HepG2 (cell line): Measurements from ENCODE around the gene ADI1. TPM values are rescaled to one million over a fixed set of nuclear protein-coding genes. Genes with fewer than 3 reads are reported as not detected.
A peak's percentile ranks its signal among the peaks of the same experiment; 100 is the strongest.

ENCODE experiments used
- ETS1 ChIP-seq: sonication (generic); formaldehyde crosslinking; IDR thresholded peaks from 2 replicates; pipeline ENCODE4 v1.4.0; 2020; ENCODE audit warnings: missing genetic modification reagents
- HBP1 ChIP-seq: IDR thresholded peaks from 2 replicates; pipeline ENCODE4 v1.6.1; 2016; ENCODE audit warnings: low read depth, control low read depth
- KAT2B ChIP-seq: fragments of 150-350 bp; IDR thresholded peaks from 2 replicates; pipeline ENCODE4 v1.6.1; 2014; ENCODE audit warnings: low read depth, low read length, borderline replicate concordance
- MEF2D ChIP-seq: sonication (generic); formaldehyde crosslinking; IDR thresholded peaks from 2 replicates; pipeline ENCODE4 v1.5.1; 2020; ENCODE audit warnings: mild to moderate bottlenecking, missing genetic modification reagents
- NFKBIZ ChIP-seq: IDR thresholded peaks from 2 replicates; pipeline ENCODE4 v1.6.1; 2018; ENCODE audit warnings: missing genetic modification reagents, missing compliant biosample characterization
- NKX3-1 ChIP-seq: sonication (generic); formaldehyde crosslinking; IDR thresholded peaks from 2 replicates; pipeline ENCODE4 v1.5.0; 2020; ENCODE audit warnings: missing genetic modification reagents
- NR2F6 ChIP-seq, 2 experiments: IDR thresholded peaks; 2 replicates each; pipeline ENCODE4 v1.6.1; 2016; ENCODE audit warnings: antibody characterized with exemption in 1 of 2, mild to moderate bottlenecking in 1 of 2
- RARG ChIP-seq: sonication (generic); formaldehyde crosslinking; IDR thresholded peaks from 2 replicates; pipeline ENCODE4 v1.4.0; 2020; ENCODE audit warnings: low read depth, mild to moderate bottlenecking, missing genetic modification reagents
- ZFP82 ChIP-seq: sonication (generic); formaldehyde crosslinking; IDR thresholded peaks from 2 replicates; pipeline ENCODE4 v1.5.1; 2020; ENCODE audit warnings: mild to moderate bottlenecking, missing genetic modification reagents, borderline replicate concordance
- ZNF253 ChIP-seq: sonication (generic); formaldehyde crosslinking; IDR thresholded peaks from 2 replicates; pipeline ENCODE4 v1.8.0; 2022; ENCODE audit warnings: mild to moderate bottlenecking, missing genetic modification reagents, borderline replicate concordance
- ZNF256 ChIP-seq: sonication (generic); formaldehyde crosslinking; conservative IDR thresholded peaks from 2 replicates; pipeline ENCODE4 v1.4.0; 2020; ENCODE audit warnings: missing genetic modification reagents
- ZNF468 ChIP-seq: sonication (generic); formaldehyde crosslinking; IDR thresholded peaks from 2 replicates; pipeline ENCODE4 v1.8.0; 2022; ENCODE audit warnings: mild to moderate bottlenecking, moderate library complexity, missing genetic modification reagents
- ZNF564 ChIP-seq: sonication (generic); formaldehyde crosslinking; IDR thresholded peaks from 2 replicates; pipeline ENCODE4 v1.8.1; 2023; ENCODE audit warnings: mild to moderate bottlenecking, missing genetic modification reagents
- ZNF687 ChIP-seq: sonication (generic); formaldehyde crosslinking; IDR thresholded peaks from 2 replicates; pipeline ENCODE4 v1.5.1; 2020; ENCODE audit warnings: mild to moderate bottlenecking, missing genetic modification reagents, moderate library complexity
- ZNF710 ChIP-seq: sonication (generic); formaldehyde crosslinking; IDR thresholded peaks from 2 replicates; pipeline ENCODE4 v1.5.0; 2020; ENCODE audit warnings: mild to moderate bottlenecking, missing genetic modification reagents, borderline replicate concordance
- ZNF749 ChIP-seq: sonication (generic); formaldehyde crosslinking; IDR thresholded peaks from 2 replicates; pipeline ENCODE4 v1.8.0; 2022; ENCODE audit warnings: mild to moderate bottlenecking, missing genetic modification reagents, moderate library complexity, borderline replicate concordance
- ZNF891 ChIP-seq: sonication (generic); formaldehyde crosslinking; IDR thresholded peaks from 2 replicates; pipeline ENCODE4 v1.5.0; 2020; ENCODE audit warnings: mild to moderate bottlenecking, missing genetic modification reagents
- polyA plus RNA-seq, 8 experiments: library from polyadenylated mRNA; depleted of rRNA in 3 of 8; stranded (reverse) in 7 of 8; unstranded in 1 of 8; fragments of >200 nt; fragmentation: Illumina TruSeq in 4 of 8; extraction: Trizol in 4 of 8; gene quantifications; 2 replicates each; pipeline versions ENCODE4 v1.2.1 to v1.2.3, GENCODE V29; 2011 to 2016; ENCODE audit warnings: low read depth in 4 of 8, missing spikeins in 1 of 8, mixed read lengths in 1 of 8; ENCODE audit not compliant: insufficient read depth in 1 of 8
- total RNA-seq, 5 experiments: library from RNA; depleted of rRNA; stranded (reverse); fragments of >200 nt; fragmentation: Illumina TruSeq; extraction: Trizol; gene quantifications; 2 replicates each; pipeline ENCODE4 v1.2.3, GENCODE V29; 2016; ENCODE audit warnings: low read depth in 1 of 5

ADI1 gene
- total and polyA plus RNA-seq, 2 of the 13 experiments (the other 11 are each of a cell fraction or from before 2014, with no cell fraction given) = 28.7 to 123 TPM

GRCh38 chr2:3465844-3466481 lies 53.4 kb downstream of the ADI1 start (continued):
- TF ChIP-seq HBP1 (no peak), NR2F6 (IDR thresholded peaks at IDR 0.05) (peak; percentile 80), NR2F6 (CRISPR knock-in tag; IDR thresholded peaks at IDR 0.05) (peak; percentile 78), NKX3-1 (no peak), ZNF687 (CRISPR knock-in tag) (peak; percentile 84), MEF2D (CRISPR knock-in tag) (peak; percentile 97), ZNF564 (CRISPR knock-in tag) (0 out of 2 replicates have a peak, but pooled peaks have one; percentile 28), ZNF256 (CRISPR knock-in tag) (no peak; the same call in 1 of the 2 replicates), ZFP82 (CRISPR knock-in tag) (no peak), ZNF468 (CRISPR knock-in tag) (peak; percentile 90), ETS1 (CRISPR knock-in tag) (no peak), ZNF253 (CRISPR knock-in tag) (no peak), KAT2B (no peak), NFKBIZ (CRISPR knock-in tag) (0 out of 2 replicates have a peak, but pooled peaks have one; percentile 48), ZNF710 (CRISPR knock-in tag) (no peak; the same call in 1 of the 2 replicates), ZNF891 (CRISPR knock-in tag) (no peak), RARG (CRISPR knock-in tag) (no peak), ZNF749 (CRISPR knock-in tag) (no peak; the same call in 1 of the 2 replicates)
